Nephron (organoid): Measurements from ENCODE around the gene NUP62.

Experiments
- H3K27ac Mint-ChIP-seq, 3 experiments: 2 replicates each; pipeline ENCODE4 v1.8.0; 2020; ENCODE audit warnings: mixed read lengths in 3 of 3, mild to moderate bottlenecking in 2 of 3, moderate library complexity in 1 of 3
- H3K27me3 Mint-ChIP-seq: 2 replicates; pipeline ENCODE4 v1.8.0; 2021; ENCODE audit warnings: low read depth, mild to moderate bottlenecking, moderate library complexity, mixed read lengths
- H3K36me3 Mint-ChIP-seq: 2 replicates; pipeline ENCODE4 v1.8.0; 2020; ENCODE audit warnings: low read depth, mixed read lengths
- H3K4me1 Mint-ChIP-seq: 2 replicates; pipeline ENCODE4 v1.8.0; 2020; ENCODE audit warnings: mixed read lengths
- H3K4me3 Mint-ChIP-seq, 3 experiments: 2 replicates each; pipeline ENCODE4 v1.8.0; 2020; ENCODE audit warnings: mild to moderate bottlenecking in 3 of 3, mixed read lengths in 3 of 3, moderate library complexity in 2 of 3
- H3K9me3 Mint-ChIP-seq: 2 replicates; pipeline ENCODE4 v1.8.0; 2020; ENCODE audit warnings: mixed read lengths
- CTCF ChIP-seq, 3 experiments: fragments of 200-600 bp; sonication (generic); IDR thresholded peaks; one replicate each; pipeline ENCODE4 v1.5.0; 2021; ENCODE audit warnings: antibody characterized with exemption in 3 of 3; ENCODE audit not compliant: unreplicated experiment in 3 of 3

The NUP62 gene

GRCh38 chr19:49929121-49929610 lies at the start of gene NUP62, which contains the start of gene ATF5:
TSS of gene NUP62 (minus strand) at chr19:49929504. CDS start at chr19:49909807, 19,697 bp downstream.
TSS of gene ATF5 (plus strand) at chr19:49929205. CDS start at chr19:49930851, 1,646 bp downstream.
- H3K4me3 Mint-ChIP-seq = peak within 1 kb of the TSS; percentile 90 to 95 (median 95)
- H3K9me3 Mint-ChIP-seq = no peaks in the 10 kb centered on the region
- no peaks in the 10 kb centered on the region for H3K27me3 Mint-ChIP-seq
- H3K36me3 Mint-ChIP-seq = peaks cover 44% of the 10 kb centered on the region
- H3K4me1 Mint-ChIP-seq = peaks cover 28% of the 10 kb centered on the region
- peak within 1 kb of the TSS; percentile 94 to 98 (median 96) for H3K27ac Mint-ChIP-seq
- no peak for TF ChIP-seq CTCF (IDR thresholded peaks at IDR 0.05; ENCODE audit: unreplicated experiment in 3 of 3)

GRCh38 chr19:49978324-49978723 lies 49.0 kb upstream of the NUP62 start:
- Mint-ChIP-seq H3K4me1 (peaks cover 3% of the 10 kb centered on the region), H3K36me3 (peaks cover 15% of the 10 kb centered on the region), H3K9me3 (no peaks in the 10 kb centered on the region), H3K4me3 (no peak overlapping the region), H3K27ac (no peak overlapping the region), H3K27me3 (no peaks in the 10 kb centered on the region)
- TF ChIP-seq CTCF (IDR thresholded peaks at IDR 0.05; ENCODE audit: unreplicated experiment in 3 of 3) = no peak

- H3K4me1 Mint-ChIP-seq = peaks cover 3% of the 10 kb centered on the region
- H3K36me3 Mint-ChIP-seq = peaks cover 15% of the 10 kb centered on the region
- H3K4me3 Mint-ChIP-seq = no peak overlapping the region
- peaks cover 2% of the 10 kb centered on the region for H3K27me3 Mint-ChIP-seq
- TF ChIP-seq CTCF (IDR thresholded peaks at IDR 0.05; ENCODE audit: unreplicated experiment in 3 of 3) = no peak
- no peaks in the 10 kb centered on the region for H3K9me3 Mint-ChIP-seq
- no peak overlapping the region for H3K27ac Mint-ChIP-seq
Measured at GRCh38 chr19:49977881-49978280, 48.6 kb upstream of the NUP62 start.

- TF ChIP-seq CTCF (IDR thresholded peaks at IDR 0.05; ENCODE audit: unreplicated experiment in 3 of 3) = no peak
- H3K9me3 Mint-ChIP-seq = no peaks in the 10 kb centered on the region
- peaks cover 6% of the 10 kb centered on the region for H3K27me3 Mint-ChIP-seq
Measured at GRCh38 chr19:49977076-49977475, 47.8 kb upstream of the NUP62 start.

GRCh38 chr19:49976496-49976895 lies 47.2 kb upstream of the NUP62 start:
- Mint-ChIP-seq H3K27me3 (peaks cover 6% of the 10 kb centered on the region), H3K36me3 (peaks cover 10% of the 10 kb centered on the region), H3K4me3 (no peak overlapping the region), H3K4me1 (peaks cover 3% of the 10 kb centered on the region), H3K9me3 (no peaks in the 10 kb centered on the region), H3K27ac (no peak overlapping the region)
- no peak for TF ChIP-seq CTCF (IDR thresholded peaks at IDR 0.05; ENCODE audit: unreplicated experiment in 3 of 3)

More at GRCh38 chr19:49977076-49977475, 47.8 kb upstream of the NUP62 start:
- no peak overlapping the region for H3K4me3 Mint-ChIP-seq
- H3K36me3 Mint-ChIP-seq = peaks cover 15% of the 10 kb centered on the region
- peaks cover 3% of the 10 kb centered on the region for H3K4me1 Mint-ChIP-seq
- no peak overlapping the region for H3K27ac Mint-ChIP-seq

GRCh38 chr19:49975051-49975450 lies 45.7 kb upstream of the NUP62 start:
- H3K27ac Mint-ChIP-seq = no peak overlapping the region
- no peak overlapping the region for H3K4me3 Mint-ChIP-seq
- H3K9me3 Mint-ChIP-seq = no peaks in the 10 kb centered on the region
- H3K4me1 Mint-ChIP-seq = peaks cover 3% of the 10 kb centered on the region
- peaks cover 6% of the 10 kb centered on the region for H3K27me3 Mint-ChIP-seq
- peaks cover 4% of the 10 kb centered on the region for H3K36me3 Mint-ChIP-seq
- no peak for TF ChIP-seq CTCF (IDR thresholded peaks at IDR 0.05; ENCODE audit: unreplicated experiment in 3 of 3)
